SW 1271 (cell line): ENCODE measurements around the gene AK5.

Source experiments
- DNase-seq, 2 experiments: peaks; one replicate each; lab custom pipeline; 2025; lab: John Stamatoyannopoulos, UW

The AK5 gene

DNA sequence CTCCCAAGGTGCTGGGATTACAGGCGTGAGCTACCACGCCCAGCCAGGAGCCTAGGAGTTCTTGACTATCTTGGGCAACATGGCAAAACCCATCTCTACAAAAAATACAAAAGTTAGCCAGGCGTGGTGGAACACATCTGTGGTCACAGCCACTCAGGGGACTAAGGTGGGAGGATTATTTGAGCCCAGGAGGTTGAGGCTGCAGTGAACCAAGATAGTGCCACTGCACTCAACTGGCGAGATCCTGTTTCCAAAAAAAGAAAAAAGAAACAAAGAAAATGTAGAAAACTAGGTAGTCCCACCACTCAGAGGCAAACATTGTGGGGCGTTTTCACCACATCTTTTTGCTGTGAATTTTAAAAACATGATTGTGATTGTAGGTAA, 259.3 kb downstream of the AK5 start:
- no peak for DNase-seq

DNA sequence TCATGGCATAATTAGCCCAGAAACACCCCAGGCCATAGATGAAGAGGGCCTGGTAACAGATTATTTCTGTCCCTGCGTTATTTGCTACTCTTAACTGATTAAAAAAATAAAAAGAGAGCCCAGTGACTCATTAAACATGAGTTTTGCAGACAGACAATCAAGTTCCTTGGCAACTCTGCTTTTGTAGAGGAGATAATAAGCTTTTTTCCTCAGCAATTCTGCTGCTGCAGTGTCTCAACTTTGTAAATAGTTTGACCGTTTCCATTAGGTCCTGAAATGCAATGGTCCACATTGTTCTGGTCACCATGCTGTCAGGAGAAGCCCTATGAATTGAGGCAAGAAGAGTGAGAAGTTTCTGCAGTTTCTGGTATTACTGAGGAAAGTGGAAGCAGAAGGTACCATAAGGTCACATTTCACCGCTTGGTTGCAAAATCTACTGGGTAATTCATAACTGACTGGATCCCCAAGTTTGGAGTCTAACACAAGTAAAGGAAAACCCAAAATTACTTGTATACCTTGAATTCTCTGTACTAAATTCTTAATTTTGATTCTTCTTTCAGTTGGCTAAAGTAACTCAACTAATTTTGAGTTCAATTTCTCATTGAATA, 261.1 kb downstream of the AK5 start:
- DNase-seq = no peak

DNA sequence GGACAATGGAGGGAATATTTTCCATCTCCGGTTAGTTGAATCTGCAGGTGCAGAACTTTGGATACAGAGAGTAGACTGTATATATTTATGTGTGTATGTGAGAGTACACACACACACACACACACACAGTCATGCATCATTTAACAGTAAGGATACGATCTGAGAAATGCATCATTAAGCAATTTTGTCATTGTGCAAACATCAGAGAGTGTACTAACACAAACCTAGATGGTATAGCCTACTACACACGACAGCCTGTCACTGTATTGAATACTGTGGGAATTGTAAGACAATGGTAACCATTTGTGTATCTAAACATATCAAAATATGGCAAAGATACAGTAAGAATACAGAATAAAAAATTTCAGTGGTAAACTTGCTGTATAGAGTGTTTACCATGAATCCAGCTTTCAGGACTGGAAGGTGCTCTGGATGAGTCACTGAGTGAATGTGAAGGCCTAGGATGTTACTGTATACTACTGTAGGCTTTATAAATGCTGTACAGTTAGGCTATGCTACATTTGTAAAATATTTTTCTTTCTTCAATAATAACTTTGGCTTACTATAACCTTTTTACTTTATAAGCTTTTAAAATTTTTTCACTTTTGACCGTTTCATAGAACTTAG, 262.1 kb downstream of the AK5 start:
- DNase-seq = no peak

DNA sequence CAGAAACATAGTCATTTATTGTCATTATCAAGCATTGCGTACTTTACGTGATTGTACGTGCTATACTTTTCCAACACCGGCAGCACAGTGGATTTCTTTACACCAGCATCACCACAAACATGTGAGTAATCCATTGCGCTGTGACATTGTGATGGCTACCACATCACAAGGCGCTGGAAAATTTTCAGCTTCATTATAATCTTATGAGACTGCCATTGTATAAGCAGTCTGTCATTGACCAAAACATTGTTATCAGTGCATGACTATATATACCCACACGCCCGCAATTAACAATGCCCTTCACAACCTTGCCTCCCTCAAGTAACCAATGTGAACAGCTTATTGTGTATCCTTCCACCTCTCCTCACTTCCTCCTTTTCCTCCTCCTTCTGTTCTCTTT, 263.0 kb downstream of the AK5 start:
- DNase-seq = no peak

DNA sequence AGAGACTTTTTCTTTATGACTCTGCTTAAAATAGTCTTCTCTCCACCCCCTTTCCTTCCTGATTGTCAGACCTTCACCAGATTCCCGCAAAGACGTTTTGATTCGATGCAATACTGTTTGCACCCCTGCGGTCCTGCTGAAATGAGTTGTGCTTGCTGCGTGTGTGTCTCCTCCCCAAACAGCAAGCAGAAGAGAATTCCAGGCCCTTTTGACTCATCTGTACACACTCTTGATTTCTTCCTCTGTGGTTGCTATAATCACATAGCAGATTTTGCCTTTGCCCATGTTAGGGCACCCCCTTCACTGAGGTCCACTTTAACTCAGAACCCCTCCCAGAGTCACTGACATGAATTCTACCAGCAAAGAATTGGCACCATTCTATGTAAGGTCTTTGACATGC, 264.2 kb downstream of the AK5 start:
- DNase-seq = no peak

DNA sequence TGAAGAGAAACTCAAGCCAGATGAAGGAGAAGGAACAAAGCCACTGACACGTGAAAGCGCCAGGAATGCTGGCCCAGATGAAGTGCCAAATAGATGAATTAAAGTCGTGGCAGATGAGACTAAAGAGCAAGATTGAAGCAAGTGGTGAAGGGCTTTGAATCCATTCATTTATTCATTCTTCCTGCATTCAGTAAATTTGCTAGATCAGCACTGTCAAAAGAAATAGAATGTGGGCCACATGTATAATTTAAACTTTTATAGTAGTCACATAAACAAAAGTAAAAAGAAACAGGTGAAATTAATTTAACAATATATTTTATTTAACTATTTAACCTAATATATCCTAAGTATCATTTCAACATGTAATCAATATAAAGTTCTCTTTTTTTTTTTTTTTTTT, 265.1 kb downstream of the AK5 start:
- DNase-seq = no peak

DNA sequence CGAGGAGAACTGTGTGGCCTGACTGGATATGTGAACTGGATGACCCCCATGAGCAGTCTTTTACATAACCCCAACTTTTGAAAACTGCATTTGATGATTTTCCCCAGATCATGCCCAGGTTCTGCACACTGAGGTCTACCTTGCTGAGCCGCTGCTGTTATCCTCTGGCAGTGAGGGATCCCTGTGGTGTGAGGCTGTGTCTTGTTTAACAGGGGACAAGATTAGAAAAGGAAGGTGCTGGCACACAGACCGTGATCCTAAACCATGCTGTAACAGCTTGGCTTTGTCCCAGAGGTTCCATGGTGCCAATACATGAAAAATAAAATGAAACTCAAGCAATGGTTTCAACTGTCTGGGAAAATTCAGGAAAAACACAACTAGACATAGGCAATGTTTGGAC, 266.5 kb downstream of the AK5 start:
- DNase-seq = no peak

DNA sequence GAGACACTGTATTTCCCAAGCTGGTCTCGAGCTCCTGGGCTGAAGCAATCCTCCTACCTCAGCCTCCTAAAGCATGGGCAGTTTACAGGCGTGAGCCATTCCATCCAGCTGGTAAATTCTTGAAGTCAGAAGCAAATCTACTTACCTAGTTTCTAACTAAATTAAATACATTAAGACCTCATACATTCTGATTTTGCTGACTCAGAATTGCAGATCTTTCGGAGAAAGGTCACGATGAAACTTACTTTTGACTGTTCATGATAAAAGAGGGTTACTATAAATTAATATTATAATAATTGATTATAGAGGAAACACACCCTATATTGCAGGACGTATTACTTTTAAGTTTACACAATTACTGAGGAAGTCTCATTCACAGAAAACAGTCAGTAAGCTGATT, 268.3 kb downstream of the AK5 start:
- DNase-seq = no peak

DNA sequence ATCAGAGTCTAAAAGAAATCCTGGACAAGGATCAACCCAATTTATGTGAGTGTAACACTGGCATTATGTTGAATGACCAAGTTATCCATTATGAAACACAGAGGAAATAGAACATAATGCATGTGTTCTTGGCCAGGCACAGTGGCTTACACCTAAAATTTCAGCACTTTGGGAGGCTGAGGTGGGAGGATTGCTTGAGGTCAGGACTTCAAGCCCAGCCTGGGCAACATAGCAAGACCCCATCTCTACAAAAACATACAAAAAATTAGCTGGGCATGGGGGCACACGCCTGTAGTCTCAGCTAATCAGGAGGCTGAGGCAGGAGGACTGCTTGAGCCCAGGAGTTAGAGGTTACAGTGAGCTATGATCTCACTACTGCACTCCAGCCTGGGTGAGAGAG, 270.8 kb downstream of the AK5 start:
- DNase-seq = no peak

DNA sequence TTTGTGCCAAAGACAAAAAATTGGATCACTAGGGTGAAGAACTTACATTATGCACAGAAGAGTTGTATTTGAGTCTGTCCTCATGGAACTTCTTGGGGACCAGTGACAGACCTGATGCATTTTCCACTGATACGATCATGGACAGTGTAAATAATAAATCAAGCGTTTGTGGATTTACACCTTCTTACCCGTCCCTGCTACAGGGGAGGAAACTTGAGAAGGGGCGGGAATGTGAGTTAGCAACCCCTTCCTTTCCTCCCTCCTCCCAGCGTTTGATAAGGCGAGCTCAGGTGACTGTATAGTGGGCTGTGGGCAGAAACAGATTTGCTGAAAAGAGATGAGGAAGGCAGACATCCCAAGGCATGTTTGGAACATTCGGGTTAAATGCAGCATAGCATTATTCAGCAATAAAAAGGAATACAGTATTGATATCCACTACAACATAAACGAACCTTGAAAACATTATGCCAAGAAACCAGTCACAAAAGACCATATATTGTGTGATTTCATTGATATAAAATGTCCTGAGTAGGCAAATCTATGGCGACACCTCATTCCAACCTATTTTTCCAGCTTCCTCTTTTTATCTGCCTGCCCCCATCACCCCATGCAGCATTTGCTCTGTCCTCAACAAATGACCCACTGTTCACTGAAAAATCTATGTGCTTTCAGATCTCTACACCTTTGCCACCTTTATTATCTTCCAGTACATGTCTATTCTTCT, 271.9 kb downstream of the AK5 start:
- DNase-seq = no peak

DNA sequence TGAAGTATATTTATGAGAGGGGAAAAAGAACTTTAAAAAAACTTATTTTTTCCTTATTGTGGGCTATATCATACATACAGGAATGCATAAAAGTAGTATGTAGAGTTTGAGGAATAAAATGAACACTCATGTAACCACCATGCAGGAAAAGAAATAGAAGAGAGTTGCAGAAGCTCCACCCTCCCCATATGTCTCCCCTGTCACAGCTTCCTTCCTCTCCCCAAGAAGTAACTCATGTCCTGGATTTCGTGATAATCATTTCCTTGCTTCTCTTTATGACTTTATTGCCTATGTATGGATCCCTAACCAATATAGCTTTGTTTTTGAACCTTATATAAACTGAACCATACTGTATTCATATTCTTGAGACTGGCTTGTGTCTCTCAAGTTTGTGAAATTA, 274.2 kb downstream of the AK5 start:
- no peak for DNase-seq

DNA sequence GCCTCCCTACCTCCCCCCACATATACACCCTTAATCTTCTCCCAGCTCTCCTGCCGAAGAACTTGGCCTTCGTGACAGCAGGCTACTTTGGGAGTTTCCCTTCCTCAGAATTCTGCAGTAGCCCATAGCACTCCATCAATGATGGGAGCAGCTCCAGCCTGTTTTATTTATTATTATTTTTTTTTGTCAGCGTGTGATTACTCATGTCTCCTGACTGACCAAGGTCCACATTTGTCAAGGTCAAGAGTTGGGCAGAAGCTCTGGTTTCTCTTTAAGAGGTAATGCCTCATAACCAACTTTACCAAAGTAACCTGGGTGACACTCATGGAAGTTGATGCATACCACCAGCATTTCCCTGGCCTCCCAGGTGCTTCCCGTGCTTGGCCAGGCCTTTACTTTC, 275.2 kb downstream of the AK5 start:
- DNase-seq = no peak

DNA sequence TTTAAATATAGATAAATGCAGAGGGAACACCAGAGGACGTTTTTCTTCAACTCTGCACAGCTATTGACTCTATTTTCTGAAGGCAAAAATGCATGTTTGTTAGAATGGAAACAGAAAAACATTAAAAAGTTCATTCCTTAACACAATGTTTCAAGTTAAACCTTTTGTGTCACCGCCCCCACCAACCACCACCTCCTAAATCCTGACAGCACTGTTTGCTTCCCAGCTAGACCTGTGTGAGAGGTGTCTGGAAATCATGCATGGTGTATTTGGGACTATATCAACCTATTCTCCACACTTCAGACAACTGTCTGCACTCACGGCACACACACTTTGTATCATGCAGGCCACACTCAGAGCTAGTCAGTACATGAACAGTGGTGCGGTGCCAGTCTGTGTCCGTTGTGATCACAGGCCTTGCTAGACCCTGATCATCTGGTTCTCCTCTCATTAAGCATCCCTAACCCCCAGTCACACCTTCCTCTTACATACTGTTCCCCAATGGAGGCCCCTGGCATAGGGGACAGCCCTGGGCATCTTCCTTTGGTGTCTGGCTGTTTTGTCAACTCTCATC, 276.9 kb downstream of the AK5 start:
- DNase-seq = no peak

DNA sequence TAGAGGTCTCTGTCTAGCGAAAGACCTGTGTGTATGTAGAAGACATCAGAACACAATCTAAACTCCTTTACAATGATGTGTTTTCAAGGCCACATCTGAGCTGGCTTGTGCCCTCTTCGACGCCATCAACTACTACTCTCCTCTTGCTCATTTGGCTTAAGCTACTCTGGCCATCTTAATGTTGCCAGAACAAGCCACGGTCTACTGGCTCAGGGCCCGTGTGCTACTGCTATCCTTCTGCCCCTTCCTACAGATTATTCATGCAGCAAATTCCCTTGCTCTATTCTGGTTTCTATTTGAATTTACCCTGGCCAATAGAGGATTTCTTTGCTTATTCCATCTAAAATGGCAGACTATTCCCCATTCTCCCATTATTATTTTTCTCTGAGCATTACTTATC, 278.9 kb downstream of the AK5 start:
- DNase-seq = no peak

DNA sequence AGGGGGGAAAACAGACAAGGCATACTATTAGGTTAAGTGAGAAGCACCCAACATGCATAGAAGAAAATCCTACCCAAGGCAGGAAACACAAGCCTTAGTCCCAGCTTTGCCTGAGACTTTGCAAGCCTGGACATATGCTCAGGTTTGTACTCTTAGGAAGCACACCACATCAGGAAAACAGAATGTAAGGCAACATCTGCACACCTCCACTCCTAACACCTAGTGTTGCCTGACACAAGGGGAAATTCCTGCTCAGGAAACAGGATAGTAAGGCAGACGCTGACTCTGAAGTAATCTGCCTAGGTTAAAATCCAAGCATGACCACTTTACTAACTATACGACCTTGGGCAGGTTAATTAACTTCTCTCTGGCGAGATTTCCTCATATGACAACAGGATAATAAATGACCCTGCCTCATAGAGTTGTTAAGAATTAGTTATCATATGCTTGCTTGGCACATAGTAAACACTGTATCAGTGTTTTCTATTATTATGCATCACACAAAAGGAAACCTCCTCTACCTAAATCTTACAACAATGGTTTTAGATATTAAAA, 280.9 kb downstream of the AK5 start:
- DNase-seq = no peak

DNA sequence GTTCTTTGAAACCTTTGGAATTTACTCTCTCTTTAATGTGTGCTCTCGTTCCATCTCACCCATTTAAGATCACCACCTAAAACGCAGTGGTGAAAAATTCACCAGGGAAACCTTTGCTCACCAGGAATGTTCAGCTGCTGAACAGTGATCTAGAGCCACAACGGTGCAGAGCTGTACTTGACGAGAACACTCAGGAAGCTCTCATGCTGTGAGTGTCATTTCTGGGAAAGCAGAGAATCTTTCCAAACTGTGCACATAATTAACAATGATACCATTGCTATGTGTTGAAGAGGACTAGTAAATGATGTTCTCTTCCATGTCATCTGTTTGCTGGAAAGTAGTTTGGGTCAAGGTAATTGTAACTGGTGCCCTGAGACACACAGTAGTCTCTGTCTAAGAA, 283.5 kb downstream of the AK5 start:
- DNase-seq = no peak

DNA sequence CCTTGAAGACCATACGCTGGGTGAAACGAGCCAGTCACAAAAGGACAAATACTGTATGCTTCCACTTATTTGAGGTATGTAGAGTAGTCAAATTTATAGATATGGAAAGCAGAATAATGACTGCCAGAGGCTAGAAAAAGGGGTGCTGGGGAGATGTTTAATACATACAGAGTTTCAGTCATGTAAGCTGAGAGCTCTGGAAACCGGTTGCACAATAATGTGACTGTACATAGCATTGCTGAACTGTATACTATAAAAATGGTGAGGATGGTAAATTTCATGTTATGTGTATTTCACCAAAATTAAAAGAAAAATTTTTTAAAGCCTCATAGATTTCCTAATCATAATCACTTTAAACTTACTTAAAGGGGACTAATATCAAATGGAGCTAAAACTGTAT, 289.8 kb downstream of the AK5 start:
- no peak for DNase-seq

DNA sequence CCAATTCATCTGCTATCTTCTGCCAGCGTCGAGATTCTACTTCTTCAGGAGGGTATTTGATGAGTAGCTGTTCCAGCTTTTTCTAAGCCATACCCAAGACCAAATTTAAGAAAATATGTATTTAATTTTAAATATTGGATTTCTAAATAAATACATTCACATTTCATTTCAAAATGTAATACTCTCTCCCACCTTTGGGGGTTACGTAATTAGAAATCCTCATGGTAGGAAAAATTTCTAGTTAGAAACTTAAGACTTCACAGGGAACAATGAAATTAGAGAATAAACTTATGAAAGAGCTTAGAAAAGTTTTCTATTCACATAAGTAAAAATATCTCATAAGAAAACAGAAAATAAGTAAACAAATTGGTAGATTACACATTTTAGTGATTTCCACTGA, 297.7 kb downstream of the AK5 start:
- no peak for DNase-seq

DNA sequence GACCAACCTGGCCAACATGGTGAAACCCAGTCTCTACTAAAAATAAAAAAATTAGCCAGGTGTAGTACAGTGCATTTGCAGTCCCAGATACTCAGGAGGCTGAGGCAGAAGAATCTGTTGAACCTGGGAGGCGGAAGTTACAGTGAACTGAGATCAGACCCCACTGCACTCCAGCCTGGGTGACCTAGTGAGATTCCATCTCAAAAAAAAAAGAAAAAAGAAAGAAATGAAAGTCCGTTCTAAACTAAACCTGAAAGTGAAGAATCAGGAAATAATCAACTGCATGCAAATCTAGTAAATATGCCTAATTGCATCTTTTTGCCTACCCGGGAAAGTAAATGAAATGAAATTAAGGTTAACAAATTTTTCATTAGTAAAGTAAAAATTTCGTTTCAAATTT, 301.1 kb downstream of the AK5 start:
- no peak for DNase-seq

DNA sequence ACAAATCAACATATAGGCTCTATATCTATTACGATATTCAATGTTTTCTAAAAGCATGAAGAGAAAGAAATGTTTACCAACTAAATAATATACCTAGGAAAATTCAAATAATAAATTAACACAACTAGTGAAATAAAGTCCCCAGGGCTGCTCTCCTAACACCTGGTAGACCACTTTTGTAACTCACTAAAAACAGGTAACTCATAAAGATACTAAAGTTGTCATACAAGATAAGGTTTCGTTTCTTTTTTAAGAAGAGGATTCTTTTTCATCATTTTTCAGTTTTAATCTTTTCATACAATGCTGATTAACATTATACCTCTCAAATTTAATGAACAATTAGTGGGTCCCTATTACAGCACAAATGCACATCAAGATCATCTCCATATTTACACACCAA, 301.7 kb downstream of the AK5 start:
- DNase-seq = no peak

DNA sequence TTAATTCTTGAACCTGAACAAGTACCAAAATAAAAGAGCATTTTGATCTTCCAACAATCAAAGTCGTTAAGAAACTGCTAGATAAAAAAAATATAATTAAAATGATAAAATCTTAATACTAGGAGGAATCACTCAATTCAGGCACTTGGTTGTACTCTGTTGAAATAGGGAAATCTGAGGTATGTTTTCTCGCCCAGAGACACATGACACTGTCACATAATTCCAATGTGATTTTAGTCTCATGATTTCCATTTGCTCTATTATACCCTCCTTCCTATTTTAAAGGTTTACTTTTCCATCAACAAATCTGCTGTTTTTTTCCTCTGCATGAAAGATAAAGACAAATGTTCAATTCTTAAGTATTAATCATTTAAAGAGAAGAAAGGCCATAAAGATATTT, 303.1 kb downstream of the AK5 start:
- no peak for DNase-seq

DNA sequence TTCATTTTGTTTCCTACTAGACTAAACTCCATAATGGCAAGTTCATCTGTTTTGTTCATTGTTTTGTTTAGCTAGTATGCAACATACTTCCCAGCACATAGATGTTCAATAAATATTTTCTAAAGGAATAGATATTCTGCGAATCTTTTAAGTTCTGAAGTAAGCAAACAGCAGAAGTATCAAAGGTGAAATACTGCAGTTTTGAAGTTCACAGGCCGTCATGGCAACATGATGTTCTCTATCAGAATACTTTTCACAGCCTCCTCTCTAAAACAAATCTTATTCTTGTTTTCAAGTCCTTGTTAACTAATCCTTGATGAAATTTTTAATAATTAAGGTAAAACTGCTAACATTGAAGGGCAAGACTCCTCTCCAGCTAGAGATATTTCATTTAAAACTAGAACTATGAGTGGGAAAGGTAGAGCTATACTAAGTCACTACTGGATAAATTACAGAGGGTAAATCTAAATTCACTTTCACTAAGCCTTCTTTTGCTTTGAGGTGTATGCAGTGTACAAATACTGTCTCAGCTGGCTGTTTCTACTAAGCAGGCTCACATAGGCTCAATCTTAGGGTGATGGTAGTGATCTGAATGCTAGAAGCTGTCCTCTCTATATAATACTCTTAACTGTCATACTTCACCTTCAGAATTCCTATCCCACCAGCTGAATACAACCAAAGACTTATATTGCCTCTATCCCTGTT, 303.9 kb downstream of the AK5 start:
- DNase-seq = no peak

DNA sequence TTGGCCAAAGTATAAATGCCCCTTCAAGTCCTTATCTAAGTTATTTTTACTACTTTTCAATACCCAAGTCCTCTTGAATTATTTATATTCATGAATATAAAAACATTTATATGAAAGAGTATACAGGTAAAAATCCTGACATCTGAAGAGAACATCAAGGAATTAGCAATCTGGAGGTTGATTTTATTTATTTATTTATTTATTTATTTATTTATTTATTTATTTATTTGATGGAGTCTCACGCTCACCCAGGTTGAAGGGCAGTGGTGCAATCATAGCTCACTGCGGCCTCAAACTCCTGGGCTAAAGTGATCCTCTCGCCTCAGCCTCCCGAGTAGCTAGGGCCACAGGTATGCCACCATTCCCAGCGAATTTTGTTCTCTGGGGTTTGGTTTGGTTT, 307.4 kb downstream of the AK5 start:
- no peak for DNase-seq
